NCI-H526 treated with DMSO at 0.1 percent for 48 hours (cell line): ENCODE results near the gene CDH4.
A peak's percentile ranks its signal among the peaks of the same experiment; 100 is the strongest.

Experiments
- DNase-seq: peaks from one replicate; lab custom pipeline; 2025; lab: John Stamatoyannopoulos, UW

CDH4 gene

GRCh38 chr20:61608275-61609085, 356.4 kb downstream of the CDH4 start:
- DNase-seq, result no peak

GRCh38 chr20:61609461-61609860, 357.4 kb downstream of the CDH4 start:
- DNase-seq, result no peak

GRCh38 chr20:61611401-61612180, 359.5 kb downstream of the CDH4 start:
- DNase-seq, result no peak

- DNase-seq, result no peak
Observed at GRCh38 chr20:61613917-61614705, 362.1 kb downstream of the CDH4 start.

GRCh38 chr20:61614706-61615100, 362.6 kb downstream of the CDH4 start:
- no peak for DNase-seq

- DNase-seq, result no peak
Observed at GRCh38 chr20:61615806-61616205, 363.7 kb downstream of the CDH4 start.

GRCh38 chr20:61619751-61620150, 367.7 kb downstream of the CDH4 start:
- no peak for DNase-seq

- DNase-seq, result no peak
Observed at GRCh38 chr20:61620174-61620573, 368.1 kb downstream of the CDH4 start.

GRCh38 chr20:61621035-61621730, 369.1 kb downstream of the CDH4 start:
- DNase-seq, result no peak

GRCh38 chr20:61621852-61622251, 369.8 kb downstream of the CDH4 start:
- no peak for DNase-seq

GRCh38 chr20:61623451-61623850, 371.4 kb downstream of the CDH4 start:
- DNase-seq, result no peak

GRCh38 chr20:61625246-61625645, 373.2 kb downstream of the CDH4 start:
- no peak for DNase-seq

GRCh38 chr20:61626412-61626811, 374.4 kb downstream of the CDH4 start:
- DNase-seq, result no peak

GRCh38 chr20:61627791-61628415, 375.8 kb downstream of the CDH4 start:
- DNase-seq, result no peak

GRCh38 chr20:61628480-61628879, 376.4 kb downstream of the CDH4 start:
- DNase-seq, result no peak

- peak; percentile 70 for DNase-seq
Observed at GRCh38 chr20:61628901-61629601, 377.0 kb downstream of the CDH4 start.

GRCh38 chr20:61629602-61630390, 377.7 kb downstream of the CDH4 start:
- no peak for DNase-seq

- no peak for DNase-seq
Observed at GRCh38 chr20:61630391-61630650, 378.3 kb downstream of the CDH4 start.

- DNase-seq, result no peak
Observed at GRCh38 chr20:61630816-61631215, 378.8 kb downstream of the CDH4 start.

GRCh38 chr20:61631751-61632150, 379.7 kb downstream of the CDH4 start:
- DNase-seq, result peak; percentile 7
